Activated CD8-positive, alpha-beta memory T cell treated with anti-CD3 and anti-CD28 coated beads for 36 hours (primary cell): Measurements from ENCODE around the gene MESP1. TPM values are rescaled to one million over a fixed set of nuclear protein-coding genes. Genes with fewer than 3 reads are reported as not detected.
"Not testable (repeated sequence)": the region's sequence is repeated elsewhere in the genome, so short reads cannot be mapped to it uniquely, and the experiment has no call there.

Experiments
- CTCF ChIA-PET: fragments of 350-600 bp; sonication (Branson Sonifier 250); formaldehyde crosslinking; loops from one replicate; lab custom pipeline; 2021; ENCODE audit warnings: antibody characterized with exemption; lab: Charles Lee
- POLR2A ChIA-PET: fragments of 350-600 bp; sonication (Branson Sonifier 250); formaldehyde crosslinking; loops from one replicate; lab custom pipeline; 2021; ENCODE audit warnings: antibody characterized with exemption; lab: Charles Lee
- total RNA-seq, 2 experiments: library from RNA; stranded (reverse); gene quantifications; one replicate each; pipeline ENCODE4 v1.2.3, GENCODE V29; 2021

MESP1 gene
- total RNA-seq, 2 experiments from 2014 or later: 7.3 to 9.1 TPM

- CTCF ChIA-PET: interaction anchor here (0.6 kb wide), 1 partner anchor 63 kb away, joined by 3 read pairs; no protein-coding TSS in a partner anchor
- POLR2A ChIA-PET: not testable (repeated sequence)
These were observed 31.5 kb upstream of the MESP1 start for GRCh38 chr15:89782619-89782950.

GRCh38 chr15:89781891-89782618, 31.0 kb upstream of the MESP1 start:
- ChIA-PET POLR2A (no interaction called here), CTCF (interaction anchor here (0.6 kb wide), 1 partner anchor 64 kb away, joined by 3 read pairs; no protein-coding TSS in a partner anchor)

DNA sequence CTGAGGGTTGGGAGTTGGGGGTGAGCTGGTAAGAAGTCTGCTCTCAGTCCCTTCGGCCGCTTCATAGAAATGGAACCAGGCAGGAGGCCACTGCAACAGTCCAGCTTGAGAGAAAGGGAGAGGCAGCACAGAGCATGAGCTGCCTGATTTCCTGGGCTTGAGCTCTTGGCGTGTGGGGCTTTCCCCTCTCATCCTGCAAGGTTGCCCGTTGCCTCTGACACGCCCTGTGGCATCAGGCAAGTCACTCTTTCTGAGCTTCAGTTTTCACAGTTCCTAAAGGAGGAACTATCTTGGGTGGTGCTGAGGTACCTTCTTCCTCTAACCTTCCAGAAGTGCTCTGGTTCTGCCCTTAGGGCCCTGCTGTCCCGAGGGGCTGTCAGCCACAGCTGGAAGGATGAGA, 30.0 kb upstream of the MESP1 start:
- POLR2A ChIA-PET: no interaction called here
- CTCF ChIA-PET: interaction anchor here (0.6 kb wide), 1 partner anchor 41 kb away, joined by 3 read pairs; no protein-coding TSS in a partner anchor

GRCh38 chr15:89780601-89781000, 29.6 kb upstream of the MESP1 start:
- ChIA-PET POLR2A (no interaction called here), CTCF (interaction anchor here (0.6 kb wide), 1 partner anchor 41 kb away, joined by 3 read pairs; no protein-coding TSS in a partner anchor)

- ChIA-PET POLR2A (no interaction called here), CTCF (no interaction called here)
These were observed 27.8 kb upstream of the MESP1 start for GRCh38 chr15:89778861-89779260.

- CTCF ChIA-PET: interaction anchor here (1.0 kb wide), 1 partner anchor 17 kb away, joined by 3 read pairs; no protein-coding TSS in a partner anchor
- POLR2A ChIA-PET: interaction anchor here (1.1 kb wide), 1 partner anchor 115 kb away, joined by 3 read pairs; the partner anchor contains the start of gene AP3S2
These were observed 26.8 kb upstream of the MESP1 start for GRCh38 chr15:89777782-89778380.

- CTCF ChIA-PET: interaction anchor here (1.0 kb wide), 1 partner anchor 16 kb away, joined by 3 read pairs; no protein-coding TSS in a partner anchor
- POLR2A ChIA-PET: interaction anchor here (1.1 kb wide), 1 partner anchor 116 kb away, joined by 3 read pairs; the partner anchor contains the start of gene AP3S2
These were observed 26.2 kb upstream of the MESP1 start for GRCh38 chr15:89777073-89777751.

DNA sequence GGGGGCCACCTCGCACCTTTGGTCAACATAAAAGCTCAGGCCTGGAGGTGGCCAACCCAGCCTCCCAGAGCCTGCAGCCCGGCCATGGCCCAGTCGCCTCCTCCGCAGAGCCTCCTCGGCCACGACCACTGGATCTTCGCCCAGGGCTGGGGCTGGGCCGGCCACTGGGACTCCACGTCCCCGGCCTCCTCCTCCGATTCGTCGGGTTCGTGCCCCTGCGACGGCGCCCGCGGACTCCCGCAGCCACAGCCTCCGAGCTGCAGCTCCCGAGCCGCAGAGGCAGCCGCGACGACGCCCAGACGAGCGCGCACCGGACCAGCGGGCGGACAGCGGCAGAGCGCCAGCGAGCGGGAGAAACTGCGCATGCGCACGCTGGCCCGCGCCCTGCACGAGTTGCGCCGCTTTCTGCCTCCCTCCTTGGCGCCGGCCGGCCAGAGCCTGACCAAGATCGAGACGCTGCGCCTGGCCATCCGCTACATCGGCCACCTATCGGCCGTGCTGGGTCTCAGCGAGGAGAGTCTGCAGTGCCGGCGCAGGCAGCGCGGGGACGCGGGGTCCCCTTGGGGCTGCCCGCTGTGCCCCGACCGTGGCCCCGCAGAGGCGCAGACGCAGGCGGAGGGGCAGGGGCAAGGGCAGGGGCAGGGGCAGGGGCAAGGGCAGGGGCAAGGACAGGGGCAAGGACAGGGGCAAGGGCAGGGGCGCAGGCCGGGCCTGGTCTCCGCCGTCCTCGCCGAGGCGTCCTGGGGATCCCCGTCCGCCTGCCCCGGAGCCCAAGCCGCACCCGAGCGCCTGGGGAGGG, 25.4 kb upstream of the MESP1 start, which contains the start of gene MESP2:
Gene MESP2, plus strand, starts transcription at position 59 of the 799 bp plus-strand sequence. Its CDS starts 26 bp downstream, at position 85.
- POLR2A ChIA-PET: no interaction called here

DNA sequence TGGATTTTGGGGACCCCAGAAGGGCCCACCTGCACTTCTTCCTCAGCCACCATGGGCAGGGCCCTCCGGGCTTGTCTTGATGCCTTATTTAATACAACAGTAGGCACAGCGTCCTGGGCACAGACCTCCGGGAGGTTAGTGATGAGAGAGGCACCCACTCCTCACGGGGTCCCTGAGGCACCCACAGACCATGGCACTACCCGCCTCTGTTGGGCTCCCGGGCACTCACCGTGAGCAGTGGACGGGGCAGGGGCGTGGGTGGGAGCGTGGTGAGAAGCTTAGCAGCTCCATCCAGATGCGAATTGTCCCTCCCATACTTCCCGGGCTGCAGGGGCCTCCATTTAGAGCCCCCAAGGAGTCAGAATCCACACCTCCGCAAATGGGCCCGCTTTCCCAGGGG, 24.8 kb upstream of the MESP1 start:
- CTCF ChIA-PET: no interaction called here
- POLR2A ChIA-PET: no interaction called here

More for the DNA sequence above, 25.4 kb upstream of the MESP1 start, which contains the start of gene MESP2:
- CTCF ChIA-PET: no interaction called here

DNA sequence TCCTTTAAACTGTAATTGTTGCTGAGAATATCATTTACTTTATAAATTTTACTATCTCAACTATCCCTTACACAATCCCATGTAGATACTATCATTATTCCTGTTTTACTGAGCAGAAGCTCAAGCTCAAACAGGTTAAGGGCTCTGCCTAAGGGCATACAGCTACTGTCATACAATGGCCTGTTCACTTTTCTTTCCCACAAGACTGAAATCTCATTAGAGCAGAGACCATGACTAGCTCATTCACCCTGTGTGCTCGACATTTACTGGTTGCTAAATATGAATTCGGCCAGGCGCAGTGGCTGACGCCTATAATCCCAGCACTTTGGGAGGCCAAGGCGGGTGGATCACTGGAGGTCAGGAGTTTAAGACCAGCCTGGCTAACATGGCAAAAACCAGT, 23.4 kb upstream of the MESP1 start:
- POLR2A ChIA-PET: no interaction called here
- CTCF ChIA-PET: interaction anchor here (1.0 to 4.0 kb wide), 2 partner anchors 13 to 16 kb away, joined by 3 to 15 read pairs; no protein-coding TSS in a partner anchor

GRCh38 chr15:89772932-89773583, 22.0 kb upstream of the MESP1 start:
- CTCF ChIA-PET: interaction anchor here (0.7 to 4.0 kb wide), 3 partner anchors 9 to 66 kb away, joined by 3 to 15 read pairs (median 4); no protein-coding TSS in a partner anchor
- POLR2A ChIA-PET: no interaction called here

DNA sequence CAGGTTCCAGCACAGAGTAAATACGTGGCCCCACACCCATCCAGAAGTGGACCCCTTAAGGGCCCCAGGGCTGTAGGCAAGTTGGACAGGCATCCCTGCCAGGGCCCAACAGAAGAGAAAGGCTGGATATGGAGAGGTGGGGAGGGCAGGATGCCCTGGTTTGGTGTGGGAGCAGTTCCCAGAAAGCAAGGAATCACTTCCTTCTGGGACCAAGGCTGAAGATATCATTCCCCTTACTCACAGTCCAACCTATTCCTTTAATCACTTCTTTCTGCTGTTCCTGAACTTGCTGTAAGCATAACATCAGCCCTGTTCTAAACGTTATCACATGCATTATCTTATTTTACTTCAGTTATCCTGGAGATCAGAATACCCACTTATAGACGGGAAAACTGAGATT, 19.0 kb upstream of the MESP1 start:
- ChIA-PET POLR2A (no interaction called here), CTCF (no interaction called here)

DNA sequence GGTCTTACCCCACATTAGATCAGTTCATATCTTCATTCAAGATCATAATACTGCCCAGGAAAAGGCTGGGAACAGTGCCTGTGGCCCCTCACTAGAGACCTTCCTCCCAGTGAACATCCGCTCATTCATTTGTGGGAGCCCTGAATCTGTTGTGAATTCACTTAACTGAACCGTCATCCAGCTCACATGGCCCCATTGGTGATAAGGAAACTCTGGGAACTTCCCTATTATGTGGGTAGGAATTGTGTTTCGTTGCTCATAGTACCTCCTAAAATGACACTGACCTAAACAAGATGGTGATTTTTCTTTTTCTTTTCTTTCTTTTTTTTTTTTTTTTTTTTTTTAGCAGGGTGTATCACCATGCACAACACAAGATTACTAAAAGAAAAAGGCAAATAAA, 18.3 kb upstream of the MESP1 start:
- POLR2A ChIA-PET: no interaction called here
- CTCF ChIA-PET: interaction anchor here (0.6 kb wide), 1 partner anchor 1170 kb away, joined by 5 read pairs; no protein-coding TSS in a partner anchor

DNA sequence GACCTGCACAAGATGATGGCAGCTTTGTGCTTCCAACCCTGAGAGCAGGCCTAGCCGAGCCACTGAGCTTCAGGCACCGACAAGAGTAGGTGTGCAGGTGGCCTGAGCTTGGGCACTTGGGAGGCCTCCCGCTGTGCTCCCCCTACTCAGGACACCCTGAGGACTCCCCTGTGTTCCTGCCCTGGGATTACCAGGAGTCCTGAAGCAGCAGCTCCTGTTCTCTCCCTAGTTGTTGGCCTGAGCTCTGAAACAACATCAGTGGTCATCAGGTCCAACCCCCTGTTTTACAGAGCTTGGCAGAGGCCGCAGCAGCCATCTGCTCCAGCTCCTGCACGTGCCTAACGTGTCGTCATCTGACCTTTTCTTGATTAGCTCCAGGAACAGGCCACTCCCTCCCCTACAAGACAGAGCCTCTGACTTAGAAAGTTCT, 17.0 kb upstream of the MESP1 start:
- POLR2A ChIA-PET: no interaction called here
- CTCF ChIA-PET: interaction anchor here (0.5 to 1.0 kb wide), 3 partner anchors 15 to 320 kb away, joined by 3 to 4 read pairs (median 4); no protein-coding TSS in a partner anchor

GRCh38 chr15:89767411-89767915, 16.4 kb upstream of the MESP1 start:
- POLR2A ChIA-PET: no interaction called here

DNA sequence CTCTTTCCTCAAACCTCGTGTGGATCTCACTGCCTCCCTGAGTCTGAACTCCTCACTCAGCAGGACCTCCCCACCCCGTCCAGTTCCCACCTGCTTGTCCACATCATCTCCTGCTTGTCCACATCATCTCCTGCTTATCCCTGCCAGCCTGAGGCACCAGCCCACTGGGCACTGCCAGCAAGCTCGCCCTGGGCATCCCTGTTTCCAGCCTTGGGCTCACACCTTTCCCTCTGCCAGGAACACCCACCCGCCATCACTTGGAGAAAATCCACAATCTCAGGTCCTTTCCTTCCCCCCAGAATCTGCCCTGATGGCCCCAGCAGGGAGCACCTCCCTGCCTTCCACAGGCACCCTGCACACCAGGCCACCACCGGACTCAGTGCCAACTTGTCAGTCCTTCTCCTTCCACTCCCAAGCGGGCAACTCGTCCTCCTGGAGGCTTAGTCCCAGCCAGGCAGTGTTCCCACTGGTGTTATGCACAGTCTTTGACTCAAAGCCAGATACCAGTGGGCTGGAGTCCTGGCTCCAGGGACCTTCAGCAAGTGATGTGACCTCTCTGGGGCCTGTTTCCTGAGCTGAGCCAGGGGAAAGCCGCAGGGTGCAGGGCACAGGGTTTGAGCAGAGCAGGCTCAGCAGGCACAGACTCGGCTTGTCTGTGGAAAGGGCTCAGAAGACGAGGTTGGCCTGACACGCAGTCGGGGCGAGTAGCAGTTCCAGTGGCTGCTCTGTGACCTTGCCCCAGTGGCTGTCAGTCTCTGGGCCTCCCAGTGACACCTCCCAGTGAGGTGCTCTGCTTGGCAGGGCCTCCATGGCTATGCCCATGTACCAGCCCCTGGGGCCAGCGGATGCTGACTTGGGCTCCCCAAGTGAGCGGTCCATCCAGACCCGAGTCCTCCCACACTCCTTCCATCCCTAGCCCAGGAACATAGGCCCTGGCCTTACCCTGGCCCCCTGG, 15.6 kb upstream of the MESP1 start:
- POLR2A ChIA-PET: no interaction called here
- CTCF ChIA-PET: interaction anchor here (0.6 to 0.7 kb wide), 2 partner anchors 117 to 155 kb away, joined by 3 to 4 read pairs; no protein-coding TSS in a partner anchor

More at GRCh38 chr15:89767411-89767915, 16.4 kb upstream of the MESP1 start:
- CTCF ChIA-PET: interaction anchor here (0.5 kb wide), 1 partner anchor 29 kb away, joined by 3 read pairs; no protein-coding TSS in a partner anchor
